HepG2 (cell line): ENCODE measurements around the gene C1QTNF9. TPM values are rescaled to one million over a fixed set of nuclear protein-coding genes. Genes with fewer than 3 reads are reported as not detected.

Source experiments
- ATAC-seq: fragments of 200-7000 bp; cut with Tn5 transposase; 3 replicates; pipeline ENCODE4 v1.9.1; 2020; ENCODE audit warnings: mild to moderate bottlenecking, moderate library complexity
- BruUV-seq: library from RNA; stranded (reverse); fragments of 400-500 nt; replicated peaks from 2 replicates; lab custom pipeline; 2021; lab: Mats Ljungman, UMichigan
- CTCF ChIA-PET: fragments of 300-600 bp; formaldehyde crosslinking; extraction: SDS; loops from one replicate; lab custom pipeline; 2021; ENCODE audit warnings: low total read pairs, inconsistent platforms, low intra/inter-chr PET ratio; lab: Yijun Ruan, JAX
- POLR2A ChIA-PET: fragments of 350-600 bp; sonication (Branson Sonifier 250); formaldehyde crosslinking; loops from one replicate; lab custom pipeline; 2020; ENCODE audit warnings: antibody characterized with exemption, inconsistent platforms; lab: Yijun Ruan, JAX
- DNase-seq: peaks from one replicate; pipeline ENCODE4 v3.0.0-alpha.2; 2015; ENCODE audit warnings: low spot score
- FAIRE-seq: peaks from 3 replicates; lab custom pipeline; 2011; peaks lifted over from hg19 to GRCh38; lab: Jason Lieb, UNC
- H2AFZ ChIP-seq: one replicate; pipeline ENCODE4 v1.6.1; 2011; ENCODE audit warnings: low read length, inconsistent platforms
- H3K27ac ChIP-seq: fragments of 300-600 bp; 3 replicates; pipeline ENCODE4 v1.8.0; 2011; ENCODE audit warnings: mixed run types, mild to moderate bottlenecking, mixed read lengths, low read length, inconsistent platforms; ENCODE audit not compliant: insufficient read depth; ENCODE audit errors: extremely low read length
- H3K27me3 ChIP-seq, 2 experiments: fragments of 200-600 bp in 1 of 2; 2 replicates in 1 of 2; 3 replicates in 1 of 2; pipeline versions ENCODE4 v1.6.0 to v1.8.0; 2011; ENCODE audit warnings: low read length in 2 of 2, mild to moderate bottlenecking in 2 of 2, moderate library complexity in 2 of 2, inconsistent platforms in 1 of 2; ENCODE audit not compliant: insufficient read depth in 2 of 2, control insufficient read depth in 1 of 2
- H3K36me3 ChIP-seq, 2 experiments: fragments of 200-600 bp in 1 of 2; replicated peaks in 1 of 2; 2 replicates in 1 of 2; 3 replicates in 1 of 2; pipeline versions ENCODE4 v1.5.1 to v1.8.0; 2011; ENCODE audit warnings: low read length in 2 of 2, inconsistent platforms in 1 of 2; ENCODE audit not compliant: insufficient read depth in 2 of 2, control insufficient read depth in 1 of 2
- H3K4me1 ChIP-seq: 2 replicates; pipeline ENCODE4 v1.5.1; 2012; ENCODE audit warnings: low read length, inconsistent platforms; ENCODE audit not compliant: insufficient read depth
- H3K4me2 ChIP-seq: 2 replicates; pipeline ENCODE4 v1.6.0; 2011; ENCODE audit warnings: low read depth, low read length, inconsistent platforms
- H3K4me3 ChIP-seq, 3 experiments: fragments of 200-600 bp in 1 of 3; sonication (generic), shearing (Covaris generic) in 1 of 3; replicated peaks in 1 of 3; 2 replicates each; pipeline ENCODE4 v1.5.1; 2011 to 2016; ENCODE audit warnings: low read length in 3 of 3, inconsistent platforms in 2 of 3, low read depth in 2 of 3, mild to moderate bottlenecking in 2 of 3, control low read depth in 1 of 3, mixed read lengths in 1 of 3; ENCODE audit not compliant: insufficient read depth in 1 of 3
- H3K79me2 ChIP-seq: one replicate; pipeline ENCODE4 v1.6.1; 2011; ENCODE audit warnings: low read length, inconsistent platforms; ENCODE audit not compliant: insufficient read depth
- H3K9ac ChIP-seq: 2 replicates; pipeline ENCODE4 v1.6.0; 2011; ENCODE audit warnings: mild to moderate bottlenecking, low read depth, low read length, inconsistent platforms; ENCODE audit not compliant: insufficient read depth
- H3K9me3 ChIP-seq: 2 replicates; pipeline ENCODE4 v1.5.1; 2012; ENCODE audit warnings: mild to moderate bottlenecking, low read length
- H4K20me1 ChIP-seq: 2 replicates; pipeline ENCODE4 v1.6.0; 2011; ENCODE audit warnings: inconsistent platforms, mild to moderate bottlenecking, low read length, moderate library complexity; ENCODE audit not compliant: insufficient read depth
- KLF12 ChIP-seq: sonication (generic); formaldehyde crosslinking; IDR thresholded peaks from 2 replicates; pipeline ENCODE4 v1.4.0; 2020; ENCODE audit warnings: missing genetic modification reagents, borderline replicate concordance
- ZBTB43 ChIP-seq: sonication (generic); formaldehyde crosslinking; conservative IDR thresholded peaks from 2 replicates; pipeline ENCODE4 v1.4.0; 2020; ENCODE audit warnings: missing genetic modification reagents
- ZNF20 ChIP-seq: sonication (generic); formaldehyde crosslinking; IDR thresholded peaks from 2 replicates; pipeline ENCODE4 v1.4.0; 2020; ENCODE audit warnings: mild to moderate bottlenecking, moderate library complexity, missing genetic modification reagents
- ZNF253 ChIP-seq: sonication (generic); formaldehyde crosslinking; IDR thresholded peaks from 2 replicates; pipeline ENCODE4 v1.8.0; 2022; ENCODE audit warnings: mild to moderate bottlenecking, missing genetic modification reagents, borderline replicate concordance
- ZNF264 ChIP-seq: sonication (generic); formaldehyde crosslinking; IDR thresholded peaks from 2 replicates; pipeline ENCODE4 v1.4.0; 2020; ENCODE audit warnings: missing genetic modification reagents
- ZNF441 ChIP-seq: sonication (generic); formaldehyde crosslinking; IDR thresholded peaks from 2 replicates; pipeline ENCODE4 v1.7.0; 2021; ENCODE audit warnings: missing genetic modification reagents, borderline replicate concordance
- WGBS: methylation state at CpG from one replicate; pipeline ENCODE4 v1.1.6; 2017; ENCODE audit warnings: low lambda C conversion rate; 5-methylcytosine and 5-hydroxymethylcytosine counted together
- in situ Hi-C: cut with HindIII; loops from 2 replicates; pipeline ENCODE4 v1.10.0; 2017; ENCODE audit warnings: low pct_unique_long_range_greater_than_20kb; ENCODE audit not compliant: extremely low pct_ligation_motif_present
- intact Hi-C: fragments of 100-400 bp; cut with micrococcal nuclease; formaldehyde crosslinking; loops from one replicate; pipeline ENCODE4 v1.10.0; 2022; ENCODE audit not compliant: unreplicated experiment
- polyA plus RNA-seq, 8 experiments: library from polyadenylated mRNA; depleted of rRNA in 3 of 8; stranded (reverse) in 7 of 8; unstranded in 1 of 8; fragments of >200 nt; fragmentation: Illumina TruSeq in 4 of 8; extraction: Trizol in 4 of 8; gene quantifications; 2 replicates each; pipeline versions ENCODE4 v1.2.1 to v1.2.3, GENCODE V29; 2011 to 2016; ENCODE audit warnings: low read depth in 4 of 8, missing spikeins in 1 of 8, mixed read lengths in 1 of 8; ENCODE audit not compliant: insufficient read depth in 1 of 8
- total RNA-seq, 5 experiments: library from RNA; depleted of rRNA; stranded (reverse); fragments of >200 nt; fragmentation: Illumina TruSeq; extraction: Trizol; gene quantifications; 2 replicates each; pipeline ENCODE4 v1.2.3, GENCODE V29; 2016; ENCODE audit warnings: low read depth in 1 of 5
- TF ChIP-seq, protein P1 (sequence below): sonication (generic); formaldehyde crosslinking; IDR thresholded peaks from 2 replicates; pipeline ENCODE4 v1.5.1; 2020; ENCODE audit warnings: missing genetic modification reagents, mild to moderate bottlenecking, borderline replicate concordance
- TF ChIP-seq, protein P2 (sequence below): IDR thresholded peaks from 2 replicates; pipeline ENCODE4 v1.6.1; 2012; ENCODE audit warnings: low read depth, low read length, improper control_type of control experiment

The C1QTNF9 gene
- total and polyA plus RNA-seq, 2 of the 13 experiments (the other 11 are each of a cell fraction or from before 2014, with no cell fraction given): not detected

- no peak overlapping the region for H3K4me3 ChIP-seq
- H3K4me2 ChIP-seq: no peak overlapping the region
- CTCF ChIA-PET: no interaction called here
- H3K9me3 ChIP-seq: no peaks in the 10 kb centered on the region
- no peak overlapping the region for H2AFZ ChIP-seq
- H3K4me1 ChIP-seq: no peaks in the 10 kb centered on the region
- peaks cover 3% of the 10 kb centered on the region; the same call in 1 of the 2 replicates for H4K20me1 ChIP-seq
- POLR2A ChIA-PET: no interaction called here
- 98% methylated on average over 7 of the region's 18 CpGs for WGBS
- H3K36me3 ChIP-seq: peaks cover 10 to 28% of the 10 kb centered on the region in 2 experiments; a peak in 4 of 5 replicates
- FAIRE-seq (no peak), DNase-seq (no peak), ATAC-seq (no peak)
- intact Hi-C loops: no loop called here
- in situ Hi-C loops: no loop called here
- TF ChIP-seq ZNF264 (CRISPR knock-in tag): no peak
- TF ChIP-seq ZNF20 (CRISPR knock-in tag): no peak
- no peak for TF ChIP-seq ZNF253
- no peak for TF ChIP-seq KLF12
- TF ChIP-seq ZBTB43 (CRISPR knock-in tag): no peak
- TF ChIP-seq, protein P1, sequence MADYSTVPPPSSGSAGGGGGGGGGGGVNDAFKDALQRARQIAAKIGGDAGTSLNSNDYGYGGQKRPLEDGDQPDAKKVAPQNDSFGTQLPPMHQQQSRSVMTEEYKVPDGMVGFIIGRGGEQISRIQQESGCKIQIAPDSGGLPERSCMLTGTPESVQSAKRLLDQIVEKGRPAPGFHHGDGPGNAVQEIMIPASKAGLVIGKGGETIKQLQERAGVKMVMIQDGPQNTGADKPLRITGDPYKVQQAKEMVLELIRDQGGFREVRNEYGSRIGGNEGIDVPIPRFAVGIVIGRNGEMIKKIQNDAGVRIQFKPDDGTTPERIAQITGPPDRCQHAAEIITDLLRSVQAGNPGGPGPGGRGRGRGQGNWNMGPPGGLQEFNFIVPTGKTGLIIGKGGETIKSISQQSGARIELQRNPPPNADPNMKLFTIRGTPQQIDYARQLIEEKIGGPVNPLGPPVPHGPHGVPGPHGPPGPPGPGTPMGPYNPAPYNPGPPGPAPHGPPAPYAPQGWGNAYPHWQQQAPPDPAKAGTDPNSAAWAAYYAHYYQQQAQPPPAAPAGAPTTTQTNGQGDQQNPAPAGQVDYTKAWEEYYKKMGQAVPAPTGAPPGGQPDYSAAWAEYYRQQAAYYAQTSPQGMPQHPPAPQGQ (CRISPR knock-in tag): no peak
- TF ChIP-seq ZNF441 (CRISPR knock-in tag): no peak
- TF ChIP-seq, protein P2, sequence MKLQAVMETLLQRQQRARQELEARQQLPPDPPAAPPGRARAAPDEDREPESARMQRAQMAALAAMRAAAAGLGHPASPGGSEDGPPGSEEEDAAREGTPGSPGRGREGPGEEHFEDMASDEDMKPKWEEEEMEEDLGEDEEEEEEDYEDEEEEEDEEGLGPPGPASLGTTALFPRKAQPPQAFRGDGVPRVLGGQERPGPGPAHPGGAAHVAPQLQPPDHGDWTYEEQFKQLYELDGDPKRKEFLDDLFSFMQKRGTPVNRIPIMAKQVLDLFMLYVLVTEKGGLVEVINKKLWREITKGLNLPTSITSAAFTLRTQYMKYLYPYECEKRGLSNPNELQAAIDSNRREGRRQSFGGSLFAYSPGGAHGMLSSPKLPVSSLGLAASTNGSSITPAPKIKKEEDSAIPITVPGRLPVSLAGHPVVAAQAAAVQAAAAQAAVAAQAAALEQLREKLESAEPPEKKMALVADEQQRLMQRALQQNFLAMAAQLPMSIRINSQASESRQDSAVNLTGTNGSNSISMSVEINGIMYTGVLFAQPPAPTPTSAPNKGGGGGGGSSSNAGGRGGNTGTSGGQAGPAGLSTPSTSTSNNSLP: no peak
- no peaks in the 10 kb centered on the region for H3K27me3 ChIP-seq
- BruUV-seq: no TSS peak
- no peaks in the 10 kb centered on the region for H3K79me2 ChIP-seq
- H3K27ac ChIP-seq: no peak overlapping the region
- H3K9ac ChIP-seq: no peak overlapping the region
Observed at GRCh38 chr13:24281188-24282008, 28.0 kb upstream of the C1QTNF9 start.
